Activated T-helper 9 cell treated with anti-CD3 and anti-CD28 coated beads, Interleukin-2, amount 50 U/mL, for 16 hours (primary cell): ENCODE measurements around the gene GFRA3.

Experiments used
- DNase-seq: peaks from one replicate; pipeline ENCODE4 v3.0.0-alpha.2; 2020; ENCODE audit warnings: low read depth

Gene GFRA3

DNA sequence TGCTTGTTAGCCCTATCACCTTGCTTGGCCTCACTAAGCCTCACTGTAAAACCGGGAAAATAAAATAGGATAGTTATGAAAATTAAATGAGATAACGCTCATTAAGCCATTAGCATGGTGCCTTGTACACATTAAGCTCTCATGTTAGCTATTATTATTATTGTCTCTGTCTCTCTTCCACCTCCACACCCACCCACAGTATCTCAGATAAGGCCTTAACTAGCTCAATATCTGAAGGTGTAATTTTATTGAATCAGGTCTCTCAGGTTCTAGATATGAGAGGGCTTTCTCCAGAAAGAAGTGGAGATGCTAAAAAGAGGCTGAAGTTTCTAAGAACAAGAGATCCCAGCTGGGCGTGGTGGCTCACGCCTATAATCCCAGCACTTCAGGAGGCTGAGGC, 27.6 kb downstream of the GFRA3 start:
- DNase-seq, result no peak

DNA sequence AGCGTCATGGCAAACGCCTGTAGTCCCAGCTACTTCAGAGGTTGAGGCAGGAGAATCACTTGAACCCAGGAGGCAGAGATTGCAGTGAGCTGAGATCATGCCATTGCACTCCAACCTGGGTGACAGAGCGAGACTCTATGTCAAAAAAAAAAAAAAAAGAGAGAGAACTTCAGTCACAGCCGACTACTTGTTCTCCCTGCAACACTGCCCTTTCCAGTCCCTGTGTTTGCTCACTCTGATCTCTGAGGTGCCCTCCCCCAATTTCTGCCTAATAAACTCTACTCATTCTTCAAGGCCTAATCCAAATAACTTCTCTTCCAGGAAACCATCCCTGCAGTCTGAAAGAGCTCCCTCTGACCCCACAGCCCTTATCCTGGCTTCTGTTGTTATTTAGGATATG, 28.1 kb downstream of the GFRA3 start:
- no peak for DNase-seq

- DNase-seq, result no peak
These were observed 28.7 kb downstream of the GFRA3 start for GRCh38 chr5:138245717-138246116.

DNA sequence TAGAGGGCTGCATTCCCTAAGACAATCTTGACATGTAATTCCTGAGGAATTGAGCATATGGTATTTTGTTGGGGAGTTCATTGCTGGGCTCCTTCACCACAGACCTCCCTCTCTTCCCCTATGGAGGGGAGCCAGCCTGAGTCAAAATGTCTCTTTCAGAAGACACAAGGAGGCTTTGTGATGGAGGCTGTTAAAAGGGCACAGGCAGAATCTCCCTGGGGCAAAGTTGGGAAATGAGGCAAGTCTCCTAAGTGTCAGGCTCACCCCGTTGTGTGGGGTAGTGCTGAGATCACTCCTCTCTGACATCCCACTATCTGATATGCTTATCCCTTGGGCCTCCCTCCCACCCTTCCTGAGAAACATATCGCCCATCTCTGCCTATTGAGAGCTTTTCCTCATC, 30.6 kb downstream of the GFRA3 start:
- DNase-seq, result no peak

GRCh38 chr5:138241688-138242571, 32.5 kb downstream of the GFRA3 start:
- DNase-seq, result no peak

GRCh38 chr5:138240650-138241385, 33.6 kb downstream of the GFRA3 start:
- no peak for DNase-seq

DNA sequence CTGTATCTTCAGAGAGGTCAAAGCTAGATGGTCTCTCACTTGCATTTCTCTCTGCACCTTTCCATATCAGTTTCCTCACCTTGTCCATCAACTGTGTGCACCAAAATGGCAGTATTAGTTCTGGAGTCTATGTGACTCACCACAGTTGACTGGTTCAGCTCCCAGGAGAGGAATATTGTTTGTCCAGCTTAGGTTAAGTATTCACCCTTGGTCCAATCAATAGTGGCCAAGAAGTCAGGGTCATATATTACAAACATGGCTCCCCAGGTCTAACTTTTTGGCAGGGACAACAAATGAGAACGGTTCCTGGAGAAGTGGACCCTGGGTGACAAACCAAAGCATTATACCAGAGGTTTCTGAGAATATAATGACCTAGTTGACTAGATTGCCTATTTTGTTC, 36.4 kb downstream of the GFRA3 start:
- no peak for DNase-seq

DNA sequence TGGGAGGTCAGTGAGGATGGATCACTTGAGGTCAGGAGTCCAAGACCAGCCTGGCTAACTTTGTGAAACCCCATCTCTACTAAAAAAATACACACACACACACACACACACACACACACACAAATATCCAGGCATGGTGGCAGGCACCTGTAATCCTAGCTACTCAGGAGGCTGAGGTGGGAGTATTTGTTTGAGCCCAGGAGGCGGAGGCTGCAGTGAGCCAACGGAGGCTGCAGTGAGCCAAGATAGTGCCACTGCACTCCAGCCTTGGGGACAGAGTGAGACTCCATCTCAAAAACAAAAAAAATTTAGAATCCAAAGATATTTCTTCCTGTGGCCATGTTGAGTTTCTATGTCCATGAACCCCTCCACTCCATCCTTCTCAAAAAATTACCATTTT, 39.8 kb downstream of the GFRA3 start:
- DNase-seq, result no peak

- DNase-seq, result no peak
These were observed 41.1 kb downstream of the GFRA3 start for GRCh38 chr5:138233280-138233679.

- DNase-seq, result no peak
These were observed 43.3 kb downstream of the GFRA3 start for GRCh38 chr5:138230981-138231589.

DNA sequence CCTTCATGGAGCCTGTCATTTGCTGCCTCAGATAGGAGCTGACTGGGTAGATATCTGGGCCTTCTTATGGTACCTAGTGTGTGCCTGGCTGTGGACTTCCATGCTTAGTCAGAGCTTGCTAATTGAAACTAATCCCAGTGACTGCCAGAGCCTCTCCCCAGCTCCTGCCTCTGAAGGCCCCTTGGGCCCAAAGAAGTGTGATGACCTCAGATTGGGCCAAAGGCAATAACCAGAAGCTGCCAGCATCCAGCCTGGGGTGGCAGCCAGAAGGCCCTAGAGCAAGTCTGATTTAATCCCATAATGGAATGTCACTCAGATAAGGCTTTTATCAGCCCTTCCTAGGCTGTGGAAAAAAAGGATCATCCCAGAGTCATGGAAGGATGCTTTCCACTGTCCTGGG, 44.2 kb downstream of the GFRA3 start:
- DNase-seq, result no peak

- no peak for DNase-seq
These were observed 45.0 kb downstream of the GFRA3 start for GRCh38 chr5:138229387-138229786.

GRCh38 chr5:138226910-138227309, 47.5 kb downstream of the GFRA3 start:
- no peak for DNase-seq

DNA sequence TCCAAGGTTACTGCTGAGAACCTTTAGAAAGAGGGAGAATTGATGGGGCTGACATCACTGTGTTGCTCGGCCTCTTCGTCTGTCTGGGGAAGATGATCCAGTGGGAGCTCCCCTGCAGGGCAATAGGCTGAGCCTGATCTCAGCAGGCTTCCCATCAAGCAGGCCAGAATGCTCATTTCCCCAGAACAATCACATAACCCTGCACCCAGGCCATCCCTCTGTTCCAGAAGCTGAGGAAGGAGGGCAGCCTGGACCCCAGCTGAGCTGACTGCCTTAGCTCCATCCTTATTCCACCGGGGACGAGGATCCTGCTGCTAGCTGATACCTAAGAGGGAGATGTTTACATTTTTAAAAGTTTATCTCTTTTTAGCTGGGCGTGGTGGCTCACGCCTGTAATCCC, 49.7 kb downstream of the GFRA3 start:
- no peak for DNase-seq

DNA sequence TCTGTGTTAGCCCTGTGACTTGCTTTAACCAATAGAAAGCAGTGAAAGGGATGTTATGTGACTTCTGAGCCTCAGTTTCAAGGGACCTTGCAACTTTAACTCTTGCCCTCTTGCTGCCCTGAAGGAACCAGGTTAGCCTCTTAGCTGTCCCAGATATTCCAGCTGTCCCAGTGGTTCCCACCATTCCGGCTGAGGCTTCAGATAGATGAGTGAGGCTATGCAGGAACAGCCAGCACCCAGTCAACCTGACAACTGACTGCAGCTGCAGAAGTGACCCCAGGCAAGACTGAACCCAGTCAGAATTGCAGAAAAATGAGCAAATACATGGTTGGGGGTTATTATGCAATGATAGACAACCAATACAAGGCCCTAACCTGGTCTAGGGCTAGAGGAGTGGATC, 50.9 kb downstream of the GFRA3 start:
- no peak for DNase-seq

GRCh38 chr5:138216799-138217198, 57.6 kb downstream of the GFRA3 start:
- no peak for DNase-seq

GRCh38 chr5:138213161-138214029, 61.0 kb downstream of the GFRA3 start, which contains the start of gene CDC23:
CDC23 (minus strand) TSS chr5:138213323; CDS start chr5:138213312, 11 bp downstream.
- DNase-seq, result peak; percentile 79

GRCh38 chr5:138212828-138213160, 61.6 kb downstream of the GFRA3 start:
- DNase-seq, result peak; percentile 2

- no peak for DNase-seq
These were observed 63.4 kb downstream of the GFRA3 start for GRCh38 chr5:138210985-138211384.
